HT-29 (cell line): Measurements from ENCODE around the gene MALL. TPM values are rescaled to one million over a fixed set of nuclear protein-coding genes. Genes with fewer than 3 reads are reported as not detected.
"Not testable (repeated sequence)": the region's sequence is repeated elsewhere in the genome, so short reads cannot be mapped to it uniquely, and the experiment has no call there.

Source experiments
- DNase-seq: peaks from one replicate; pipeline ENCODE4 v3.0.0-alpha.2; 2015; ENCODE audit warnings: low spot score
- total RNA-seq: library from RNA; depleted of rRNA; stranded (reverse); fragments of >200 nt; shearing (Covaris generic); gene quantifications from 2 replicates; pipeline ENCODE4 v1.2.3, GENCODE V29; 2014; rRNA removed

MALL gene
- total RNA-seq, result 82.0 and 83.0 TPM in 2 replicates

DNA sequence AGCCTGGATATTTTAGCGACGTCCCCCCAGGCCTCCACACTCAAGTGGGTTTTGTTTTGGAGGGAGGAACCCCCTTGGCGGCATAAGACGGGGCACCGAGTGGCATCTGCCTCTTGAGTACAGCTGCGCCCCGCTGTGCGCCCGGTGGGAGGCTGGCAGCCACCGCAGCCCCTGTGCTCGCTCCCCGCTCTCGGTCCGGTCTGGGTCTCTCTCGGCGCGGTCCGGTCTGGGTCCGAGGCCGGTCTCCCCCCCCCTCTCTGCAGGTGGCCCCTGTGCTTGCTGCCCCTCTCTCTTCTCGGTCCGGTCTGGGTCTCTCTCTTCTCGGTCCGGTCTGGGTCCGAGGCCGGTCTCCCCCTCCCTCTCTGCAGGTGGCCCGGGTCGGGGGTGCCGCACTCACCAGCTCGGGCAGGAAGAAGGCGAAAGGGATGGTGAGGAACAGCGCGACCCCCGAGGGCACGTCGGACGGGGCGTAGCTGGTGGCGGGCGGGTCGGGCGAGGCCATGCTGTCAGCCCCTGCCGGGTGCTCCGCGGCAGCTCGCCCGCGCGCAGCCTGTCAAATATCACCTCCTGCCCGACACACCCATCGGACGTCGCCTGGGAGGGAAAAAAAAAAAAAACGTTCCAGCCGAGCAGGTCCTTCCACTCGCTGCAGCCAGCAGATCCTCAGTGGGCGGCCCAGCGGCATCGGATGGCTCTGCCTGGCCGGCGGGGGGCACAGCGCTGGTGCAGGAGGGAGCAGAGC lies at the start of gene MALL:
TSS of gene MALL (minus strand) at position 532 of the 742 bp plus-strand sequence. CDS start at position 502, 30 bp downstream.
- DNase-seq, result peak; percentile 79

DNA sequence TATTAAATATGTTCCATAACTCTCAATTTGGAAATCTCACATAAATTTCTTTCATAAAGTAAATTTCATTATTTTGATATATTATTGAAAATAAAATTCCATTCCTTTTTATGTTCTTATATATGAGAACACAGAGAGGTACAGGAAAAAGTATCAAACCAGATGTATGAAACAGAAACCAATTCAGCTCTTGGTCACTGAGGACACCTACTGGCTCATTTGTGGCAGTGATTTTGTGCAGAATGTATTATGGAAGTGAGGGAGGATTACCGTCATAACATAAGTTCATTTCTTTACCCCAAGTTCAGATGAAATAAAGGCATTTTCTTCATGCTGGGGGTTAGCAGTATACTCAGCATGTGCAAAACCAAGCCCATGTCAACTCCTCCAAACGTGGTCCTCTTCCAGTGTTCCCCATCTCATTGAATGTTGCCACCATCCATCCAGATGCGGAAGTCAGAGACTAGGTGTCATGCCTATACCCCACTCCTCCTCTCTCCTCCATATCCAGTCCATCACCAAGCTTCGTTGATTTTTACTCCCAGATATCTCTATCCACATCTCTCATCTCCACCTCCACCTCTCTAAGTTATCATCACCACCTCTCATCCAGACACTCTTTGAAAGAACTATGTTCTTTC lies 41.7 kb upstream of the MALL start:
- DNase-seq, result peak; percentile 89

DNA sequence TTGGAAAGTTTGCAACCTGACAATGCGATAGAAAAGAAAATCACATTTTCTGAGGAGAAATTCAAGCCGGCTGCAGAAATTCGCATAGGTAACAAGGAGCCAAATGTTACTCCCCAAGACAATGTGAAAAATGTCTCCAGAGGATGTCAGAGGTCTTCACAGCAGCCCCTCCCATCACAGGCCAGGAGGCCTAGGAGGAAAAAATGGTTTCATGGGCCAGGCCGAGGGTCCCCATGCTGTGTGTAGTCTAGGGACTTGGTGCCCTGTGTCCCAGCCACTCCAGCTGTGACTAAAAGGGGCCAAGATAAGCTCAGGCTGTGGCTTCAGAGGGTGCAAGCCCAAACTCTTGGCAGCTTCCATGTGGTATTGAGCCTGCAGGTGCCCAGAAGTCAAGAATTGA lies 39.2 kb upstream of the MALL start:
- DNase-seq, result not testable (repeated sequence)

DNA sequence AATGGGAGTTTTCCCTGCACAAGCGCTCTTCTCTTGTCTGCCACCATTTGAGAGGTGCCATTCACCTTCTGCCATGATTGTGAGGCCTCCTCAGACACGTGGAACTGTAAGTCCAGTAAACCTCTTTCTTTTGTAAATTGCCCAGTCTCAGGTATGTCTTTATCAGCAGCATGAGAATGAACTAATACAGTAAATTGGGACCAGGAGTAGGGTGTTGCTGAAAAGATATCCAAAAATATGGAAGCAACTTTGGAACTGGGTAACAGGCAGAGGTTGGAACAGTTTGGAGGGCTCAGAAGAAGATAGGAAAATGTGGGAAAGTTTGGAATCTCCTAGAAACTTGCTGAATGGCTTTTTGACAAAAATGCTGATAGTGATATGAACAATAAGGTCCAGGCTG lies 38.6 kb upstream of the MALL start:
- not testable (repeated sequence) for DNase-seq

DNA sequence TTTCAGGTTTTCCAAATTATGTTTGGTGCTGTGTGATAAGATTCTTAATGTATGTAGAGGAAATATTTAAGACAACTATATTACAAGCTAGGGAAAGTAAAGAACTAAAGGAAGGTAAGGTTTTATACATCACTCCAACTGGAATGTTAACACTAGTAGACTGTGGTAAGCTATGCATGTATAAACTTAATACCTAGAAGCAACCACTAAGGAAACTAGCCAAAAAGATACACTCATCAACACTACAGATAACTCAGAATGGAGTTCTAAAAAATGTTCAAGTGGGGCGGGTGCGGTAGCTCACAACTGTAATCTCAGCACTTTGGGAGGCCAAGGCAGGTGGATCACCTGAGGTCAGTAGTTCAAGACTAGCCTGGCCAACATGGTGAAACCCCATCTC lies 37.8 kb upstream of the MALL start:
- DNase-seq, result no peak

DNA sequence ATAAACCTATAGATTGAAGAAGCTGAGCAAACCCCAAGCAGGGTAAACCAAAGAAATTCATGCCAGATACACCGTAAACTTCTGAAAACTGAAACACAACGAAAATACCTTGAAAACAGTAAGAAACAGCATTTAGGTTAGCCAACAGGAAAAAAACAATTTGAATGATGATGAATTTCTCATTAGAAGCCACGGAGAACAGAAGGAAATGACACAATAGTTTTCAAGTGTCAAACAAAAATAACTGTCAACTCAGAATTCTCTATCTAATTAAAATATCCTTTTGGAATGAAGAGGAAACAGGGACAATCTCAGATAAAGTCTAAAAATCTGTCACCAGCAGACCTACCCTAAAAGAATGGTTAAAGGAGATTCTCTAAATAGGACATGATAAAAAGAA lies 37.3 kb upstream of the MALL start:
- no peak for DNase-seq

DNA sequence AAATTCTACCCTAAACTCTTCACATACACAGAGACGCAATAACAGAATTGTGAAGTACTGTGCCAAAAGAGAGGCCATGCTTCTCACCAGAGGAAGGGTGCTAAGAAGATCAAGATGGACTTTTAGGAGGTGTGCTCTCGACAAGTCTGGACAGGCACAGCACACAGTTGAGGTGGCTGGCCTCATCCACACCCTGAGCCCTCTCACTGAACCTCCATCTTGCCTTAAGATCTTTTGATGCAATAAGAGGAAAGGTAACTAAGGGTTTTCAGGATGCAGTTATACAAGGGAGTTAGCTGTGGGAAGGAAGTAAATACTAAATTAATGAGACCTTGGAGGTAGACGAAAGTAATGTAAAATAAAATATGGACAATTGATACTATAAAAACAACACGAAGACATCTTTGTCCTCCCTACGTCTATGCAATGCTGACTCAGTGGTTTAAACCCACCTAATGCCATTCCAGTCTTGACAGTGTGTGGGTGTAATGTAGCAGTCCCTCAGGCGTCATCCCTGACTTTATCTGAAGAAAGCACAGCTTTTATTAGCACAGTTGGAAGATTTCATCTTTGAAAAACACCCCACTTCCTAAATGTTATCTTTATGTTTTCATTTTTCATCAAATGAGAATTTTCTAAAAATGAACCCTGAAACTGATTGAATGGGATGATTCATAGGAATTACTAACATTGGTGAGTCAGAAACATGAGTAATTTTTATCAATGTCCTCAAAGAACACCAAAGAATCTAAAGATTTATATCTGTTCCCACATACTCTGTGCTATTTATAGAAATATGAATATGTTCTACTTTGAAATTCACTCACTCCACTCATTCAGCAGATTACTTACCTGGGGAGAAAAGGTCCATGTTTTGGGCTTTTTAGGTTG lies 34.0 kb upstream of the MALL start:
- peak; percentile 42 for DNase-seq

DNA sequence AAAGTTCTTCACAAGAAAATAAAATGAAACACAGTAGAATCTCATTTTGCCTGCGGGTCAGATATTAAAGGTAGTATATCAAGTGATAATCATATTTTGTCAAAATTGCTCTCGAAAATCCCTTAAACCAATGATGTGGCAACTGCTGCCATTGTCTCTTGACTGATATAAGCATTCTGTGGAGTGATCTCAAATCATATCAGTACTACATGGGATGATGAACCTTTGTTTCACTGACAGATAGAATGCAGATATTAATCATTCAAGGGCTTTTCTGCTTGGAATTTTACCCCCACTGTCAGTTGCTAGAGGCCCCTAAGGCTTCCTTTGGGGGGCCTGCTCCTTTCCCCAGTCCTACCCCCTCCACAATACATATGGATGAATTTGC lies 31.3 kb upstream of the MALL start:
- no peak for DNase-seq

DNA sequence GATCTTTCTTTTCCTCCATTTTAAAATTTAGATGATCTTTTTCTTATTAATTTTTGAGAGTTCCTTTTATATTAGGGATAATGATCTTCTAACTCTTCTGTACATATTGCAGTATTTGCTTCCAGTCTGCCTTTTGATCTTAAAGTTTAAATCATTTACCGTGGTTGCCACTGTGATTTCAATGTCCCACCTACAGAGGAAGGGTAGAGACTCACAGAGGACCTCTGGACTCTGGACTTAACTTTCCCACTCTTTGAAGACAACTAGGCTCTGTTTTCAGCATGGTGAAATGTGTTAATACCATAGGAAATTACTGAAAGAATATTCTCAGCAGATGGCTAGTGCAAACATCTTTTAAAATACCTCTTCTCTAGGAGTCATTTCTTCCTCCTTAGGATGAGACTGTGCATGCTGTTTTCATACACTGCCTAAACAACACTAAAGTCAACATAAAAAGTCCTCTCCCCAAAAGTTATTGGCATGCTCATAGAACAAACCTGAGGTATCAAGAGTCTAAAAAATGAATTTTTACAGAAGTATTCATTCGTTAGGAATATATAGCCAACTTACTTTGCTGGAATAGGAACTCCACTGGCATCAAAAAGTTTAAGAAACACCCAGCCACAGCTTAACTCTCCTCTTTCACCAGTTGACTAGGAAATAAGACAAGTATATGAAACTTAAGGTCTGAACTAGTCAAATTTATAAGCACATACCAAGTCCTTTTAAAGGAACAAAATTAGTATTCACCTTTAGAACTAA lies 30.7 kb upstream of the MALL start:
- DNase-seq, result peak; percentile 20

DNA sequence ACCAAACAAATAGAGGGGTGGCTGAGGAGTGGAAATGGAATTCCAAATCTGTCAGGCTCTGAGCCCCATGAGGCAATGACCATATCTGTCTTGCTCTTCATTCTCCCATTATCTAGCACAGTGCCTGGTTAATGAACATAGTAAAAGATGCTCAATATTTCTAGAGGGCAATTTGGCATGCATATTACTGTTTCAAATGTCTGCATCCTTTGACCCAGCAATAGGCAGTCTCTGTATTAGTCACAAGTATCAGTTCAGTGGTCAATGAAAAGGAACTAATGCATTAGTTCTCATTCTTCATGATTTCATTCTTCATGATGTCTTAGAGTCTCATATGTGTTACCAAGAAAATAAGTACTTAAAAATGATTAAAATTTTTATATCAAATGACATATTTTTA lies 28.4 kb upstream of the MALL start:
- DNase-seq, result no peak

DNA sequence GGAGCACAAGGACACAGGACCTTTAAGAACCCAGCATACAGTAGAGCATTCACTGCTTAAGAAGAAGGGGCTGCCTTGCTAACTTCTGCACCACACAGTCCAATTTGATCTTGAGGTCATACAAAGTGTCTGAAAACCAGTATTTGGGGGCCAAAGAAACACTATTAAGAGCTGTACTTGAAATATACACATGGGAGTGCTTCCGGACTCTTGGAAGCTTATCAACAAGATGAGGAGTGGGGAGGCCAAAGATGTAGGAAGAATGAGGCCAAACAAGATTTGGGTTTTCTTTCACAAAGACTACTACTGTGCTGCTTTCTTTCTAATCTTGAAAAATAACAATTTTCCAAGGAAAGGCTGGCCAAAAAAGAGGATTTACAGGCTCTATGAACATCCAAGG lies 24.8 kb upstream of the MALL start:
- no peak for DNase-seq

DNA sequence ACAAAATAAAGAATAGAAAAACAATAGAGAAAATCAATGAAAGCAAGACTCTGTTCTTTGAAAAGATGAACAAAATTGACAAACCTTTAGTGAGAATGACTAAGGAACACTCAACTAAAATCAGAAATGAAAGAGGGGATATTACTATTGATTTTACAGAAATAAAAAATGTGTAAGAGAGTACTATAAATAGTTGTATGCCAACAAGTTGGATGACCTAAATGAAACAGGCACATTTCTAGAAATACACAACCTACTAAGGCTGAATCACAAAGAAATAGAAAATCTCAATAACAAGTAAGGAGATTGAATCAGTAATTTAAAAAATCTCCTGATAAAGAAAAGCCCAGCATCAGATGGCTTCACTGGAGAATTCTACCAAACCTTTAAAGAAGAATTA lies 18.4 kb upstream of the MALL start:
- no peak for DNase-seq

DNA sequence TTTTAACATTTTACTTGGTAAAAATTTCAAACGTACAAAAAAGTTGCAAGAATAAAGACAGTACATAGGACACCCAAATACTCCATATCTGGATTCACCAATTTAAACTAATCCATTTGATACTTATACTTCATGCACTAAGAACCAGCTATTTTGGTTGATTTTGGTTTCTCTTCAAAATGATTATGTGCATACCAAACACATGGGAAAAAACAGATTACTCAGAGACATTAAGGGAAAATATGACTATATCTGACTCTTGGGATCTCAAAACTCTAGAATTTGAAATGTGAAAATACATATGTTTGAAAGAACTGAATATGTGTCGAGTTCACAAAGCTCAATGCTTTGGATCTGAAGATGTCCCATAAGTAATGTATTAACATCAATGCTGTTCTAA lies 15.5 kb upstream of the MALL start:
- no peak for DNase-seq

DNA sequence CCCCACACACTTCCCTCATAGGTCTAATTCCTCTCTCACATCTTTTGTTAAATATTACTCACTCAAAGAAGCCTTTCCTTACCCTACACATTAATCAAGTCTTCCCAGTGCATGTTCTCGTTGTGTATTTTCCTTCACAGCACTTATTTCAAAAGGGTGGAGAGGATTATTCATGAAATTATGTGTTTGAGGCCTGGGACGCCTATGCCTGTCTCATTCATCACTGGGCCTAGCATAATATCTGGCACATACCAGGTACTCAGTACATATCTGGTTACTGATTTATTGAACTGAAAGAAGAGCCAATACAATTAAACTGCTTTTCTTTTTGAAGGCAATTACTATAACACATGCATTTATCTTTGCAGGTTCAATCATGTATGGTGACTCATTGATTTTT lies 15.1 kb upstream of the MALL start:
- DNase-seq, result no peak

DNA sequence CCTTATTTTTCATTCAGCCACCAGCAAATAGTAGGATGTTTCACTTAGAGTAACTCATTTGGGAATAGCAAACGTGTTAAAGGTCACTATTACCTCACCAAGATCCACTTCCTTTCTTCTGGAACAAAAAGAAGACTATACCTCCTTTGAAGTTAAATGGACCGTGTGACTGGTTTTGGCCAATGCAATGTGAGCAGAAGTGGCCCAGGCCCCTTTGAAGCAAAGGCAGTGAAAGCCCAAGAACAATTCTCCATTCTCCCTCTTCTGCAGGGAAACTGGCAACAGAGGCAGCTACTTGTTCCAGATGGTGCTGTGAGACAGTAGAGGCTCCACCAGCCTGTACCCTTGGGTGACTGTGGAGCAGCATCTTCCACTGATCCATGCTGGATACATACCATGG lies 11.3 kb upstream of the MALL start:
- DNase-seq, result no peak

DNA sequence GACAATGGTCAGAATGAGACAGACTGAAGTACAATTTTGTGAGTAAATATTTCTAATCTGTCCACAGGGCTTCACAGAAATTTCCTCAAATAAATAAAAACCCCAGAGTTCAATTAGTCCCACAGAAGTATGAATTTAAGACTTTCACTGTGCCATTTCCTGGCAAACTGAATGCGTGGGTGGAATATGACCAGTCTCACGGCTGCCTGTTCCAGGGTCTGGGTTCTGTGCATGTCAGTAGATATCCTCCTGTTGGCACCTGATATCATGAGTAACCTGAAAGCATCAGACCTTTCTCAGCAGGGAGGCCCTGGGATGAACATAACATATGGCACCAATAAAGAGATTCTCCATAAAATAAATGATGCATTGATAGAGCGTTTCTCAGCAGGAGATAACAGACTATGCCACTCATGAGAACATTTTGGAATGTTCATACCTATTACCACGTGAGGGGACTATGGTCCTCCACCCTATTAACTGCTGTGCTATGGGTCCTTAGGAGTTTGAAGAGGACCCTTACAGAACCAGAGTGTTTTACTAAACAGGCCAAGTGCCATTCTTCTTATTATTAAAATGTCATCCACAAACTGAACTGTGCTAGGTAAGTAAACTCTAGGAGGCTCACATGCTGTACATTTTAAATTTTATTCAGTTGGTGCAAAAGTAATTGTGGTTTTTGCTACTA lies 10.6 kb upstream of the MALL start:
- no peak for DNase-seq

DNA sequence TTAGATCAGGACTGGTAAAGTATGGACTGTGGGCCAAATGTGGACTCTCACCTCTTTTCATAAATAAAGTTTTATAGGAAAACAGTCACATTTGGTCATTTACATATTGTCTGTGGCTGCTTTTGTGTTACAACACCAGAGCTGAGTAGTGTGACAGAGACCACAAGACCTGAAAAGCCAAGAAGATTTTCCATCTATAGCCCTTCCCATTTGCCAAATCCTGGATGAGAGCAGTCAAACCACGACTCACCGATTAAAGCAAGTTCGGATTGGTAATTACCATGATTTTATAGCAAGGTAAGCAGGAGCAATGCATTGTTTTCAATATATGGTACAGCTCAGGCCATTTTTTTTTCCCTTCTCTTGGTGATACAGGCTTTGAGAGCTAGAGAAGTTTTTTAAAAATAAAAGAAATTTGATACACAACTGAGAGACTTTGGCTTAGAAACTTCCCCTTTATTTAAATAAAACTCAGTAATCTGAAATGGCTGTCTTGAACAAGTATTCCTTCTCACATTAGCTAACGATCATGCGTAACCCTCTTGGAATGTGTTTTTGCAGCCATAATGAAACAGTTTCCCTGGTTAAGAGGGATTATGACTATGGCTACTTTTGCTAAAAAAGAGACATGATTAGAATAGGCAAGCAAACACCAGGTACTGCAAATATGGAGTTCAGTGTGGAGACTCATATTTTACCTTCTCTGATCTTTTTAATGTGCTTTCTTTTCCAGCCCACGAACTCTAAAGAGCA lies 9.5 kb upstream of the MALL start:
- DNase-seq, result no peak

DNA sequence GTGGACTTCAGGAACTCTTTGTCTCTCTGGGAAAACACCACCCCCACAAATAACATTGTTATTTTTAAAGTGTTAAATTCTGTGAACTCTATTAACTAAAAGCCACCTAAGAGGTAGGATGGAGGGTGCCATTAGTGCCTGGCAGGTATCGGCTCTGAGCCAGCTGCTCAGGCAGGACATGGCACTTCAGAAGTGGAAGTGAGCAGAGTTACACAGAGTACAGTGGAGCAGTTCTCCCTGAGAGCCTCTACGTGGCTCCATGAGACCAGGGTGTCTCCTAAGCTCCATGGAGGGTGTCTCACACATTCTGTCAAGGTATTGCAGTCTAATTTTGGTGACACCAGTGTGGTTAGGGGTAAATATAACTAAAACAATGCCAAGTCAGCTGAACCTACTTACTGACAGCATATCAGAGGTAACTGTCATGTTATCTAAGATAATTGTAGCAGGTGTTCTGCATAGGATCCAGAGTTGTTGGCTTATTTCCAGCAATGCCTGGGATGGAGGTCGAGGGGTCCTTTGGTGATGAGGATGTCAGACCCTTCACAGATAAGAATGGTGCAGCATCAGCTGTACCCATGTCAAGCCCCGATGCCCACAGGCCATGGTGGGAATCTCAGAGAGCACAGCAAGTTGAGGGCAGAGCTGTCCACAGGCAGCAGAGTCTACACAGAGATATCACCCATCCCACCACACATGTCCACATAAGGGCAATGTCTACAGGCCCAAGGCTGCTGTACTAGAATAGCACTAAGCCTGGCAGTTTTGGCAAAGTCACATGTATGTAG lies 8.6 kb upstream of the MALL start:
- no peak for DNase-seq

DNA sequence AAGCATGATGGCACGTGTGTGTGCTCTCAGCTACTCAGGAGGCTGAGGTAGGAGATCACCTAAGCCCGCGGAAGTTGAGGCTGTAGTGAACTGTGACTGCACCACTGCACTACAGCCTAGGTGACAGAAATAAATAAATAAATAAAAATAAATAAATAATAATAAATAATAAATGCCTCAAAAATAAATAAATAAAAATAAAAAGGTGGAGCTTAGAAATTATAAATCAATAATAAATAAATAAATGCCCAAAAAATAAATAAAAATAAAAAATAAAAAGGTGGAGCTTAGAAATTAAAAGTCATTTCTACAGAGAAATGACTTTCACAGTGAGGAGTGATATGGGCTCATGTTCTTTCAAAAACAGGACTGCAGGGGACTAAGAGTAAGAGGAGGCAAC lies 6.0 kb upstream of the MALL start:
- no peak for DNase-seq

DNA sequence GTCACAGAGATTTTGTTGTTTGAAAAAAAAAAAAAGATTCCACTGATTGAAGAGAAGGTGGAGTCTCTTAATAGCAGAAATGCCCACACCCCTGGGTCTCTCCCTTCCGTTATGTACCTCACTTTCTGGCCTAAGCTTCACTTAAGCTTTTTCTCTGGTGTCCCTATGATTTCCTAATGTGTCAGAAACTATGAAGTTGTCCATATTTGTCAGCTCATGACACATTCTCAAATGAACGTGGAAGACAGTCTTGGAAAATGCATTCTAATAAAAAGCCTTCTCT lies 5.4 kb upstream of the MALL start:
- DNase-seq, result no peak
